Stimulated activated CD8-positive, alpha-beta memory T cell treated with anti-CD3 and anti-CD28 coated beads, Interleukin-15, amount 100 ng/mL, for 4 hours (primary cell): ENCODE measurements around the gene FAM229A.

ENCODE experiments used
- DNase-seq, 2 donors: peaks; one replicate each; pipeline ENCODE4 v3.0.0-alpha.2; 2020; ENCODE audit warnings: low read depth in 2 of 2

Gene FAM229A

DNA sequence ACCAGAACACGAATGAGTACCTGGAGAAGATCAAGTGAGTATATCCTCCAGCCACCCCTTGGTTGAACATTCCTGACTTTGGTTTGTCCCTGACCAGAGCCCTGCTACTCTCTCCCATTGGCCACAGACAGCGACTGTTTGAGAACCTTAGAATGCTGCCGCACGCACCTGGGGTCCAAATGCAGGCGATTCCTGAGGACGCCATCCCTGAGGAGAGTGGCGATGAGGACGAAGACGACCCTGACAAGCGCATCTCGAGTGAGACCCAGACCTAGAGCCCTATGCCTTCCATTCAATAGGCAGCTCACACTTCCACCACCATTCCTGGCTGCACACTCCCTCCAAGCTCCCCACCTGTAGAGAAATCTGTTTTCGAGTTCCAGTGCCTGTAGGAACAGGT, 30.7 kb downstream of the FAM229A start:
- DNase-seq, result no peak

DNA sequence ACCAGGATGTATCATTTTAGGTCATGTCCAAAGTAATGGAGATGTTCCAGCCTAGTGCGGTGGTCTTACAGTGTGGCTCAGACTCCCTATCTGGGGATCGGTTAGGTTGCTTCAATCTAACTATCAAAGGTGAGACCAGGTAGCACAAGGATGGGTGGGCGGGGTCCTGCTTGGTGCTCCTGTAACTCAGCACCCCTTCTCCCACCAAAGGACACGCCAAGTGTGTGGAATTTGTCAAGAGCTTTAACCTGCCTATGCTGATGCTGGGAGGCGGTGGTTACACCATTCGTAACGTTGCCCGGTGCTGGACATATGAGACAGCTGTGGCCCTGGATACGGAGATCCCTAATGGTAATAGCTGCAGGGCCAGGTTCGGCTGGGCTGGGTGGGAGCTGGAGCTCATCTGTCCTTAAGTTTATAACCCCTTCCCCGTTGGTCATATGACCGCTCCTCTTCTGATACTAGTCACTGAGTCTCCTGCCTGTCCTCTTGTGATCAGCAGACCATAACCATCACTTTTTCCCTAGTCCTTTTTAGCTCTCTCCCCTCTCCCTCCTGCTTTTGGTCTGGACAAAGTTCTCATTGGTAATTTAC, 31.6 kb downstream of the FAM229A start:
- DNase-seq, result no peak

DNA sequence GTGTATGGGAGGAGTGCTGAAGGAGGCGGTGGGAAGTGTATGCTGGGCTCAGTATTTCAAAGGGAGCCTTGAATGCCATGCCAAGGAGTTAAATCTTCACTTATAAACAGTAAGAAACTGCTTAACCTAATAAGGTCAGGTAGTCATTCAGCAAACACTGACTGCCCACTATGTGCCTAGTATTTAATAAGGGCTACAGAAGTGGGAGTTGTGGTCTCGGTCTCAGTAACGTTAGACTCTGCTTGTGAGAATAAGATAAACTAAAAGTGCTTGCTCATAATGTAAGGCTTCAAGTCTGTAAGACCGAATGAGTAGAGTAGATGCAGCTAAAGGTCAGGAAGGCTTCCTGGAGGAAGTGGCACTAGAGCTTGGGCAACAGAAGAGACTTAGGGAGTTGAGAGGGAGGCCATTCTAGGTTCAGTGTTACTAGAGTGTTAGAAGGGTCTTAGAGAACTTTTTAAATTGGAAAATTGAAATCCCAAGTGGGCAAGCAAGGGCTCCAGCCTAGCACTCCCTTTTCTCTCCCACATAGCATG, 32.3 kb downstream of the FAM229A start:
- no peak for DNase-seq

DNA sequence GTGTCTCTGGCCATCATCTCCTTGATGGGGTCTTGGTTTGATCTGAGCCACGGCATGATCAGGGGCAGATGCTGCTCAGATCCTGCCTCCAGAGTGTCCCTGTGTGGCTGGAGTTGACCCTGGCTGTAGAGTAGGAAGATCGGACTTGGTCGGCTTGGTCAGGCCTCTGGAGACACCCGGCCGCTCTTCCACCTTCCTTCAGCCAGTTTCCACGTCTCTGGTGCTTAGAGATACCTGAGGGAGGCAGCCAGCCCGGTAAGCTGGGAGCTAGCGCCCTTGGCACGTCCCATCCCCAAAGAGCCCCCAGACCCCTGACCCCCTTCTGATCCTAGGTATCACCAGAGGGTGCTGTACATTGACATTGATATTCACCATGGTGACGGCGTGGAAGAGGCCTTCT, 35.1 kb downstream of the FAM229A start:
- DNase-seq, result no peak

DNA sequence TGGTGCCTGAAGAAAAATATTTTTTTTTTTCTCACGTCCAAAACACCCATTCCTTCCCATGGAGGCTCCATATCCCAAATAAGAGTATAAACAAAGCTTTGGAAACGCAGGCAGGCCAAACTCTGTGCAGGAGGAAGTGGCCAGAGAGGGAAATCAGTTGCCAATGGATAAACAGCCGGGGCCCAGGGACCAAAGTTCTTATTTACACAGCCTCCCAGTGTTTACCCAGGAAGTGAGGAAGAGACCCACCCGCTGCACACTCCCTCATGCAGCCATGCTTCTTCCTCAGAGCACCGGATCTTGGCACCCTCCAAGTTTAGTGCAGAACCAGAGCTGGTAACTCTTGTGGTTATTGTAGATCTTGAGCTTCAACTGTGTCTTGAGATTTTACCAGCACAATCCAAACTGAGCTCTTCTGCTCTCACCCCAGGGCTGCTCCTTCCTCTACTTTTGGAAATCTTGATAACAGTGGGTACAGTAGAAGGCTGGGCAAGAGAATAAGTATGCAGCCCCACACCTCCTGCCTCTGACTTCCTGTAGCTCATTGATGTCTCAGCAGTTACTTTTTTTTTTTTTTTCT, 40.5 kb downstream of the FAM229A start:
- no peak for DNase-seq

DNA sequence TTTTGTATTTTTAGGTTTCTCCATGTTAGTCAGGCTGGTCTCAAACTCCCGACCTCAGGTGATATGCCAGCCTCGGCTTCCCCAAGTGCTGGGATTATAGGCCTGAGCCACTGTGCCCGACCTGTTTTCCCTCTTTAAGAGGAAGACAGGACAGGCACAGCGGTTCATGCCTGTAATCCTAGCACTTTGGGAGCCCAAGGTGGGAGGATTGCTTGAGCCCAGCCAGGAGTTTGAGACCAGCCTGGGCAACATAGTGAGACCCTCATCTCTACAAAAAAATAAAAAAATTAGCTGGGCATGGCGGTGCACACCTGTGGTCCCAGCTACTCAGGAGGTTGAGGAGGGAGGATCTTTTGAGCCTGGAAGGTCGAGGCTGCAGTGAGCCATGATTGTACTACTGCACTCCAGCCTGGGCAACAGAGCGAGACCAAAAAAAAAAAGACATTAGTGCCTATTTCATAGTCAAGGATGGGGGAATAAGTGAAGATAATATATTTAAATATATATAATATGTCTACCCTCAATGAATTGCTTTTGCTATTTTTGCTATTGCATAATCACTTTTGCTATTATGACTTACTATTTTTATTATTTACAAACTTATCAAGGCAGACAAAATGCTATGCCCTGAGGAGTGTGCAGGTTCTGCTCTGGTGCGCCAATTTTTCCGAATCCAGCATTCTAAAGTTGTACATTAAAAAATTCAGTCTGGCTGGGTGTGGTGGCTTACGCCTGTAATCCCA, 44.0 kb downstream of the FAM229A start:
- DNase-seq, result no peak

DNA sequence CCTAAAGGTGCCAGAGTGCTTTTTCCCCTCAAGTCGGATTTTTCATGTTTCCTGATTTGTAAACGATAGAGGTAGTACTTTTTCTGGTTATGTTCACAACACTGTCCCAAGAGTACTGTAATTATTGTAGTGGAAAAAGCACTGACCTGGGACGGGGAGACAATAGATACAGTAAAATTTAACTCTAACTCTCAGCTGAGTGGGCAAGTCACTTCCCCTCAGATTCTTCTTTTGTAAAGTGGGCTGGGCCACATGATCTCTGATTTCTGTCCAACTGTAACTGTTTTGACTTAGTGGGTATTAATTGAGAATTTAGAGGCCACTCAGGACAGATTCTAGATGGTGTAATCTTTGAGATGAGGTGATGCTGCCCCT, 45.4 kb downstream of the FAM229A start:
- no peak for DNase-seq

DNA sequence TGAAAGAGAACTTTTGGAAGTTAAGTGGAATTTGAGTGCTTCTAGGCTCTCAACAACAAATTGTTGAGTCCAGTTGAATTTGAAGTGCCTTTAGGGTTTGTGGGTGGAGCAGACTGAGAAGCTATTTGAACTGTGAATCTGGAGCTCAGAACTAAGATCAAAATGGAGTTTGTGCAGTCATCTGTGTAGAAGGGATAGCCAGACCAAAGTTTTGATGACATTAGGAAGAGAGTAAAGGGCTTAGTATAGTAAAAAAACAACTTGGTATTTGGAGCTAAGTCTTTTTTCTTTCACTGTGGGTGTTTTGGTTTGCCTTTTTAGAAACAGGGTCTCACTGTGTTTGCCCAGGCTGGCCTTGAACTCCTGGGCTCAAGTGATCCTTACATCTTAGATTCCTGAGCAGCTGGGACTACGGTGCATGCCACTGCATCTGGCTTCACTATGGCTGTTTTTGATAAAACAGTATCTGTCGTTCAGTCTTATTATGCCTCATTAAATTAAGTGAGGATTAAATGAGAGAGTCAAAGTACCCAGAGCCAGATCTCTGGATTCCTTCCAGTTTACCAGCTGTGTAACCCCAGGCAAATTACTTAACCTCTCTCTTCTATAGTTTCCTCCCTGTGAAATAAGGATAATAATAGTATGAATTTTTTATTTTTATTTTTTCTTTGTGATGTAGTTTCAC, 50.4 kb downstream of the FAM229A start:
- no peak for DNase-seq
